CD4-positive, alpha-beta T cell (primary cell): Measurements from ENCODE around the gene BDP1. TPM values are rescaled to one million over a fixed set of nuclear protein-coding genes. Genes with fewer than 3 reads are reported as not detected.
"Not testable (repeated sequence)": the region's sequence is repeated elsewhere in the genome, so short reads cannot be mapped to it uniquely, and the experiment has no call there.

Source experiments
- ATAC-seq: fragments of 200-7000 bp; cut with Tn5 transposase; one replicate; pipeline ENCODE4 v1.10.0; 2022; ENCODE audit warnings: mild to moderate bottlenecking; ENCODE audit not compliant: poor library complexity
- CTCF ChIA-PET: fragments of 350-600 bp; sonication (Branson Sonifier 250); formaldehyde crosslinking; loops from one replicate; lab custom pipeline; 2021; ENCODE audit warnings: antibody characterized with exemption, inconsistent platforms; lab: Charles Lee
- POLR2A ChIA-PET: fragments of 350-600 bp; sonication (Branson Sonifier 250); formaldehyde crosslinking; loops from one replicate; lab custom pipeline; 2021; ENCODE audit warnings: antibody characterized with exemption, inconsistent platforms; lab: Charles Lee
- DNase-seq, 14 experiments: peaks; one replicate each; pipeline ENCODE4 v3.0.0-alpha.2; 2013 to 2020; ENCODE audit warnings: mixed read lengths in 2 of 14
- H3K27ac ChIP-seq, 2 donors: one replicate each; pipeline versions ENCODE4 v1.5.1 to v1.7.0; 2013; ENCODE audit warnings: low read length in 2 of 2, low read depth in 1 of 2, mild to moderate bottlenecking in 1 of 2
- H3K27me3 ChIP-seq, 2 experiments: 1 replicate in 1 of 2; 2 replicates in 1 of 2; pipeline versions ENCODE4 v1.6.1 to v1.7.0; 2013; ENCODE audit warnings: low read length in 2 of 2, control low read depth in 1 of 2, mild to moderate bottlenecking in 1 of 2, moderate library complexity in 1 of 2; ENCODE audit not compliant: insufficient read depth in 2 of 2, control insufficient read depth in 1 of 2
- H3K36me3 ChIP-seq: one replicate; pipeline ENCODE4 v1.6.1; 2013; ENCODE audit warnings: low read length, control low read depth; ENCODE audit not compliant: insufficient read depth
- H3K4me1 ChIP-seq: one replicate; pipeline ENCODE4 v1.6.1; 2013; ENCODE audit warnings: low read length, control low read depth; ENCODE audit not compliant: insufficient read depth
- H3K4me3 ChIP-seq: one replicate; pipeline ENCODE4 v1.5.1; 2013; ENCODE audit warnings: mild to moderate bottlenecking, low read length, moderate library complexity
- H3K9me3 ChIP-seq, 2 experiments: 1 replicate in 1 of 2; 2 replicates in 1 of 2; pipeline versions ENCODE4 v1.6.1 to v1.7.0; 2013; ENCODE audit warnings: low read length in 2 of 2, mild to moderate bottlenecking in 2 of 2, control low read depth in 1 of 2, moderate library complexity in 1 of 2; ENCODE audit not compliant: control insufficient read depth in 1 of 2, insufficient read depth in 1 of 2
- H3K27ac Mint-ChIP-seq: one replicate; pipeline ENCODE4 v1.8.0; 2020; ENCODE audit warnings: mixed read lengths
- H3K27me3 Mint-ChIP-seq: one replicate; pipeline ENCODE4 v1.8.0; 2021; ENCODE audit warnings: mixed read lengths
- H3K36me3 Mint-ChIP-seq: one replicate; pipeline ENCODE4 v1.8.0; 2021; ENCODE audit warnings: low read depth, mixed read lengths
- H3K4me1 Mint-ChIP-seq: one replicate; pipeline ENCODE4 v1.8.0; 2021; ENCODE audit warnings: low read depth, mixed read lengths
- H3K4me3 Mint-ChIP-seq: one replicate; pipeline ENCODE4 v1.8.0; 2020; ENCODE audit warnings: mild to moderate bottlenecking, mixed read lengths
- H3K9me3 Mint-ChIP-seq: one replicate; pipeline ENCODE4 v1.8.0; 2020; ENCODE audit warnings: mixed read lengths
- CTCF ChIP-seq: fragments of 200-600 bp; IDR thresholded peaks from one replicate; pipeline ENCODE4 v1.8.0; 2022; ENCODE audit warnings: antibody characterized with exemption, mild to moderate bottlenecking
- intact Hi-C, 2 experiments: fragments of 100-400 bp; cut with DNase I in 1 of 2; cut with micrococcal nuclease in 1 of 2; formaldehyde crosslinking; loops; one replicate each; pipeline versions ENCODE4 v1.15.1 to v1.9.0; 2023 to 2025; cut with DNase I, micrococcal nuclease
- polyA plus RNA-seq, 2 donors: library from polyadenylated mRNA; unstranded; fragments of 120-200 nt; gene quantifications; one replicate each; pipeline ENCODE4 v1.2.1, GENCODE V29; 2013
- total RNA-seq, 174 experiments: library from RNA in 2 of 174; stranded (reverse) in 2 of 174; gene quantifications; one replicate each; pipeline ENCODE4 v1.2.3 and lab custom pipeline; 2021 to 2026

The BDP1 gene, protein sequence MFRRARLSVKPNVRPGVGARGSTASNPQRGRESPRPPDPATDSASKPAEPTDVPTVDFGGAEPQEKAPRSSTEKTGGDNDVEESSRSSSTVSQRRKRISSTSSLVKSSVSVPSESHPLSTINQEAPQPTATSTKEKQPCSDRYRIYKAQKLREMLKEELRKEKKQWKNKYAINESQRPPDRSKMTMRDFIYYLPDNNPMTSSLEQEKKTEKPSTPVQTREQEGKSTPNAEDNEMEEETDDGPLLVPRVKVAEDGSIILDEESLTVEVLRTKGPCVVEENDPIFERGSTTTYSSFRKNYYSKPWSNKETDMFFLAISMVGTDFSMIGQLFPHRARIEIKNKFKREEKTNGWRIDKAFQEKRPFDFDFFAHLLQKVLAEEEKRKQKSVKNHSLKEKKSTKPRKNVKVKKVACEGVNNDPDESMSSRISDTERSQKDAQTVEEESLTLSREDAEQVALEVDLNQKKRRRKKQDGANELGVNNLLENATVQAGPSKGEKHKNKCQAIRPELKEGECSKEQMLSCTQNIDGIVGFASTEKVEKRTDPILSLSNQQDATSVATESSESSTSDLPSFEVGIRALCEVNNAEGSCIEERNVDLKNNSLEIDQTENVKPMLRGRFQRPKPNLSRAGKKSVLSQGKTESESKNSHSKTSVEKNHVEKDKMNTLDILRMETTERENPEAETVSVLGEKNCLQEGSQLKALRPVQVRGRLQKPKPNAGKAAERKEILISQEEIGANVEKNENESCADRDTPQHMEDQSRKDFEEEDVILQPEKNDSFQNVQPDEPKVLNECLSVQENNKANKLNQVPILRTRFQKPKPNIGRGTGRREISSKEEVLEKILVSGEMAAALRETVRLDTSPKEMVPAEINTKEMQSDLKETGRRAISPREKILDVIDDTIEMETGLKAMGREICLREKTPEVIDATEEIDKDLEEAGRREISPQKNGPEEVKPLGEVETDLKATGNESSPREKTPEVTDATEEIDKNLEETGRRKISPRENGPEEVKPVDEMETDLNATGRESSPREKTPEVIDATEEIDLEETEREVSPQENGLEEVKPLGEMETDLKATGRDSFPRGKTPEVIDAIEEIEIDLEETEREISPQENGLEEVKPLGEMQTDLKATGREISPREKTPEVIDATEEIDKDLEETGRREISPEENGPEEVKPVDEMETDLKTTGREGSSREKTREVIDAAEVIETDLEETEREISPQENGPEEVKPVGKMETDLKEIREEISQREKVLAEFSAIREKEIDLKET (N-terminal part only)
- total RNA-seq = 10 to 100 TPM; 31.3 to 31.9 TPM
- 36.0 TPM for polyA plus RNA-seq (2013, experiment 1 of 2)
- 39.3 TPM for polyA plus RNA-seq (2013, experiment 2 of 2)
- total RNA-seq (lab: John Stamatoyannopoulos, UW) = 141 to 437 (median 243) reads per million in 172 experiments

- H3K36me3 Mint-ChIP-seq = peaks cover 47% of the 10 kb centered on the region
- Histone ChIP-seq H3K4me3 (peak within 1 kb of the TSS; percentile 69), H3K27me3 (peaks cover 2 to 8% of the 10 kb centered on the region in 2 experiments), H3K9me3 (no peaks in the 10 kb centered on the region), H3K36me3 (peaks cover 22% of the 10 kb centered on the region), H3K27ac (peak within 1 kb of the TSS; percentile 89 to 93), H3K4me1 (peaks cover 11% of the 10 kb centered on the region)
- peak within 1 kb of the TSS; percentile 99 for H3K4me3 Mint-ChIP-seq
- peaks cover 31% of the 10 kb centered on the region for H3K4me1 Mint-ChIP-seq
- peak; percentile 49 for TF ChIP-seq CTCF
- H3K27ac Mint-ChIP-seq = peak within 1 kb of the TSS; percentile 94
- peak; percentile 88 for ATAC-seq
- DNase-seq = peak; percentile 88 to 99 (median 98)
- H3K27me3 Mint-ChIP-seq = peaks cover 15% of the 10 kb centered on the region
- H3K9me3 Mint-ChIP-seq = no peaks in the 10 kb centered on the region
- ChIA-PET POLR2A (interaction anchor here (1.0 to 1.4 kb wide), 3 partner anchors 9 to 132 kb away, joined by 3 to 5 read pairs (median 4); partner anchors contain the start of gene MCCC2), CTCF (interaction anchor here (1.0 kb wide), 1 partner anchor 9 kb away, joined by 3 read pairs; no protein-coding TSS in a partner anchor)
- intact Hi-C loops = loop anchor here in 1 of 2 experiments (5.0 kb wide), 1 partner anchor 132 kb away; the partner anchor contains the start of gene MCCC2
Measured at GRCh38 chr5:71455427-71456361, at the start of gene BDP1. TSS of gene BDP1 (plus strand) at chr5:71455651. CDS start at chr5:71455878, 227 bp downstream.

DNA sequence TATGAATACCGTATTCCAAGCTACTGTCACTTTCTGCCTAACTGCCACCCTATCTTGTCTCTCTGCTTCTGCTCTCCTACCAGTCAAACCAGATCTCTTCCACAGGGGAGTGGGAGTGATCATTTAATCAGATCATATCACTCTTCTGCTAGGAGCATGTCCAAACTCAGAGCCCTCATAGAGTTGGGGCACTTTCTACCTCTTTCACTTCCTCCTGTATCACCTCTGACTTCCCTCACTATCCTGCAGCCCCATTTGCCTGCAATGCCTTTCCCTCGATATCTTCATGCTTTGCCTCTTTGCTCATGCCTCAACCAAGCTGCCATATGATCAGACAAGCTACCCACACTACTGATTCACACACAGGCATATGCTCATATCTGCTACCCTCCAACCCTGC lies 45.4 kb upstream of the BDP1 start:
- H3K9me3 Mint-ChIP-seq, H3K4me1 ChIP-seq, H3K27ac ChIP-seq, ATAC-seq, DNase-seq, H3K4me1 Mint-ChIP-seq, intact Hi-C loops, CTCF ChIA-PET, H3K27ac Mint-ChIP-seq, H3K36me3 ChIP-seq, H3K27me3 ChIP-seq, H3K36me3 Mint-ChIP-seq, POLR2A ChIA-PET, H3K4me3 Mint-ChIP-seq, H3K9me3 ChIP-seq, H3K4me3 ChIP-seq: not testable (repeated sequence)
- H3K27me3 Mint-ChIP-seq = peaks cover 38% of the 10 kb centered on the region

GRCh38 chr5:71415626-71416025 lies 39.8 kb upstream of the BDP1 start:
- H3K4me3 ChIP-seq, H3K27me3 ChIP-seq, DNase-seq, H3K27ac ChIP-seq, H3K9me3 Mint-ChIP-seq, POLR2A ChIA-PET, H3K4me3 Mint-ChIP-seq, H3K9me3 ChIP-seq, H3K4me1 ChIP-seq, H3K36me3 ChIP-seq, H3K36me3 Mint-ChIP-seq, ATAC-seq, intact Hi-C loops, H3K4me1 Mint-ChIP-seq, CTCF ChIA-PET, H3K27ac Mint-ChIP-seq: not testable (repeated sequence)
- peaks cover 52% of the 10 kb centered on the region for H3K27me3 Mint-ChIP-seq

GRCh38 chr5:71418026-71418425 lies 37.4 kb upstream of the BDP1 start:
- ATAC-seq, H3K27ac Mint-ChIP-seq, H3K4me1 Mint-ChIP-seq, POLR2A ChIA-PET, H3K4me3 ChIP-seq, CTCF ChIA-PET, DNase-seq, H3K4me3 Mint-ChIP-seq, H3K36me3 ChIP-seq, H3K27ac ChIP-seq, H3K36me3 Mint-ChIP-seq, H3K27me3 ChIP-seq, H3K4me1 ChIP-seq, H3K9me3 Mint-ChIP-seq, intact Hi-C loops, H3K9me3 ChIP-seq: not testable (repeated sequence)
- peaks cover 56% of the 10 kb centered on the region for H3K27me3 Mint-ChIP-seq

DNA sequence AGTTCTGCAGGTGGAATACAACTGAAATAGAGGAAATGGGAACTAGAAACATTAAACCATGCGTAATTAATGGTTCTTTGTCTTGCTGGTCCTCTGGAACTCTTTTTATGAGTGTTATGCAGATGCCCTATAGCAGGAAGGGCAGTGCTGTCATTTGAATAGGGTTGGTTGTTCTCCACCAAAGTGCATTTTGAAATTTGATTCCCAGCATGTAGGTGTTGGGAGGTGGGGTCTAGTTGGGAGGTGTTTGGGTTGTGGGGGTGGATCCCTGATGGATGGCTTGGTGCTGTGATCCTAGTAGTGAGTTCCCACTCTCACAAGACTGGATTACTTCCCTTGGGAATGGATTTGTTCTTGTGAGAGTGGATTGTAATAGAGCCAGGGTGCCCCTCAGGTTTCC lies 34.2 kb upstream of the BDP1 start:
- CTCF ChIA-PET, H3K4me1 ChIP-seq, H3K27me3 ChIP-seq, H3K27ac ChIP-seq, ATAC-seq, intact Hi-C loops, POLR2A ChIA-PET, H3K36me3 ChIP-seq, DNase-seq, H3K27ac Mint-ChIP-seq, H3K4me3 Mint-ChIP-seq, H3K9me3 Mint-ChIP-seq, H3K4me1 Mint-ChIP-seq, H3K36me3 Mint-ChIP-seq, H3K9me3 ChIP-seq, H3K4me3 ChIP-seq: not testable (repeated sequence)
- peaks cover 43% of the 10 kb centered on the region for H3K27me3 Mint-ChIP-seq
